HG03565 (cell line): ENCODE results near the gene NDUFB3.
"Not testable (repeated sequence)": the region's sequence is repeated elsewhere in the genome, so short reads cannot be mapped to it uniquely, and the experiment has no call there.

Source experiments
- ATAC-seq: cut with Tn5 transposase; IDR thresholded peaks from one replicate; pipeline ENCODE4 v1.9.1; 2021; ENCODE audit warnings: mild to moderate bottlenecking, moderate library complexity; ENCODE audit not compliant: unreplicated experiment

NDUFB3 gene

DNA sequence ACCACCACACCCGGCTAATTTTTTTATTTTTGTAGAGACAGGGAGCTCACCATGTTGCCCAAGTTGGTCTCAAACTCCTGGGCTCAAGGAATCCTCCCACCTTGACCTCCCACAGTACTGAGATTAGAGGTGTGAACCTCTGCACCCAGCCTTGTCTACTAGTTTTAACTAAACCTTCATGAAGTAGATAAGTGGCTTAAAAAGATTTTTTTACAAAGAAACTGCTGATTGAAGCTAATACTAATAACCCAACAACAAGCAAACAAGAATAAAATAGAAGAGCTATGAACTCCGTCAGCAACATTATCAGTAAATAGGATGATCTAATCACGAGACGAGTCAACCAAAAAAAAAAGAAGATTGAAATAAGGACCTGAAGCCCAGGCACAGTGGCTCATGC lies 18.8 kb downstream of the NDUFB3 start:
- no peak for ATAC-seq

DNA sequence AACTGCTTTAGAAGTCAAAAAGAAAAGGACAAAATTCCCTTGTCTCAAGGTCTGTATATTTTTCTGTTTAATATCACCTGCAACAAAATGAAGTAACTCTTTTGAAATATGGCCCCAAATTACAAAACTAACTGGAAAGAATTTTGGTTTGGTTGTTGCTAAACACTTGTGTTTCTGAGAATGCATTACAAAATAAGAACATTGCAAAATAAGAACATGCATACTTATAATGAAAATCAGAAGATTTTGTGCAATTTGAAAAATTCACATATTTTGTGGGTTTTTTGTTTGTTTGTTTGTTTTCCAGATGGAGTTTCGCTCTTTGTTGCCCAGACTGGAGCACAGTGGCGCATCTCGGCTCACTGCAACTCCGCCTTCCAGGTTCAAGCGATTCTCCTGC lies 21.8 kb downstream of the NDUFB3 start:
- no peak for ATAC-seq

DNA sequence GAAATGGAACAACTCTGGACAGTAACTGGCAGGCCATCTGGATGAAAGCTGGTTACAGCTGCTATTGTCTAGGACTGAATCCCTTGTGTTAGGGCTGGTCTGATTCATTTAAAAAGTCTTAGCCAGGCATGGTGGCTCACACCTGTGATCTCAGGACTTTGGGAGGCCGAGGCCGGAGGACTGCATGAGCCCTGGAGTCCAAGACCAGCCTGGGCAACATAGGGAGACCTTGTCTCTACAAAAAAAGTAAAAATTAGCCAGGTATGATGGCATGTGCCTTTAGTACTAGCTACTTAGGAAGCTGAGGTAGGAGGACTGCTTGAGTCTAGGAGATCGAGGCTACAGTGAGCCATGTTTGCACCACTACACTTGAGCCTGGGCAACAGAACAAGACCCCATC lies 28.7 kb downstream of the NDUFB3 start:
- ATAC-seq: no peak

- ATAC-seq: no peak
These were observed 34.0 kb downstream of the NDUFB3 start for GRCh38 chr2:201105759-201106158.

GRCh38 chr2:201107624-201108023 lies 35.8 kb downstream of the NDUFB3 start:
- ATAC-seq: no peak

- ATAC-seq: no peak
These were observed 36.5 kb downstream of the NDUFB3 start for GRCh38 chr2:201108341-201108740.

- no peak for ATAC-seq
These were observed 37.4 kb downstream of the NDUFB3 start for GRCh38 chr2:201109186-201109585.

DNA sequence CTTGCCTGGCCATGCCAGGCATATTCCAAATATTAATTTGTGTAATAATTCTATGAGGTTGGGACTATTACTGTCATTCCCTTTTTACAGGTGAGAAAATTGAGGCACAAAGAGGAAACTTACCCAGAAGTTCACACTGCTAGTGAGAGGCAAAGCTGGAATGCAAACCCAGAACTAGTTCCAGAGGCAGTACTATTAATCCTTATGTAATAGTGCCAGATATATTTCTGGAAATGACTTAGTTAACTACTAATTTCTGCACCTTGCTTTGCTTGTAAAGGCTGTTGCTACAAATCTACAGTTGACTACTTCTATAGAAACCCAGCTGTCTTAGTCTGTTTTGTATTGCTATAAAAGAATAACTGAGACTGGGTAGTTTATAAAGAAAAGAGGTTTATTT lies 38.8 kb downstream of the NDUFB3 start:
- ATAC-seq: no peak

GRCh38 chr2:201111096-201111495 lies 39.3 kb downstream of the NDUFB3 start:
- ATAC-seq: no peak

- ATAC-seq: no peak
These were observed 42.5 kb downstream of the NDUFB3 start for GRCh38 chr2:201114350-201114749.

- no peak for ATAC-seq
These were observed 43.0 kb downstream of the NDUFB3 start for GRCh38 chr2:201114846-201115245.

- ATAC-seq: peak; percentile 27
These were observed 44.5 kb downstream of the NDUFB3 start, which contains the start of gene CFLAR for GRCh38 chr2:201116115-201116958. TSS of gene CFLAR (plus strand) at chr2:201116164. CDS start at chr2:201129866, 13,702 bp downstream.

GRCh38 chr2:201116959-201117734 lies 45.3 kb downstream of the NDUFB3 start:
- ATAC-seq: peak; percentile 20

- not testable (repeated sequence) for ATAC-seq
These were observed 45.9 kb downstream of the NDUFB3 start for GRCh38 chr2:201117735-201118094.

GRCh38 chr2:201118121-201118960 lies 46.5 kb downstream of the NDUFB3 start:
- ATAC-seq: peak; percentile 31

DNA sequence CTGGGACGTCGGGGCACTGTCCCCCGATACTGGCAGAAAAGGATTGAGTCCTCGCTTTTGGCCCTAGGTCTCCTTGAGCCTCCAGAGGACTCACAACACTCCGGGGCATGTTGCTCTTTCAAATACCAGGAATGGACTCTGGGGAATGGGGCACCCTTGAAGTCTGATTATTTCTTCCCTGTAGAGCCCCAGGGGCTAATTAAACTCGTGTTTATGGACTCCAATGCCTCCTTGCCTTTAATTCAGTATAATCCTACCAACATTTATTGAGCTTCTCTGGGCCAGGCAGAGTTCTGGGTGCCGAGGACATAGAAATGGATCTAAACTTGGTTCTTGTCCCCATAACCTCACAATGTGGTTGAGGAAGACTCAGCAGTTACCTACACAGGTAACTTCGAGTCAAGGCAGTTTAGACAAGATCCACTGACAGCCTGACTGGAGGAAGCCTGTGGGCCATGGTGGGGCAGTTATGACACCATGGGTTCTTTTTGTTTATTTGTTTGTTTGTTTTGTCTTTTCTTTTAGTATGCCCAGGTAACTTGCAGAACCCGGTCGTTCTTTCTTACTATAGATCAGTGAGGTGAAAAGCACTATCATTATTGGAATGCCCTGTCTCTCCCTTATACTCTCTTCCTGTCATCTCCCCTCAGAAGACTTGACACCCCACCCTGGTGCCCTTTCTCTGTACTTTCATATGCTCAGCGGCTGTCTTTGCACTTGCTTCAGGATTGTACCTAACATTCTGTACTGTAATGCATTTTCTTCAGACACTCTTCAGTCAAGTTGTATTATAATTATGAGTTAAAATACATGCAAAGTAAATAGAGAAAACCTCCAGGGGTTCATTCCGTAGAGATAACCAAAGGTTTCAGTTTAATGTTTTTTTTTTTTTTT lies 47.4 kb downstream of the NDUFB3 start:
- ATAC-seq: no peak

- ATAC-seq: no peak
These were observed 50.5 kb downstream of the NDUFB3 start for GRCh38 chr2:201122276-201122675.

- peak; percentile 22 for ATAC-seq
These were observed 54.7 kb downstream of the NDUFB3 start for GRCh38 chr2:201126308-201127151.

DNA sequence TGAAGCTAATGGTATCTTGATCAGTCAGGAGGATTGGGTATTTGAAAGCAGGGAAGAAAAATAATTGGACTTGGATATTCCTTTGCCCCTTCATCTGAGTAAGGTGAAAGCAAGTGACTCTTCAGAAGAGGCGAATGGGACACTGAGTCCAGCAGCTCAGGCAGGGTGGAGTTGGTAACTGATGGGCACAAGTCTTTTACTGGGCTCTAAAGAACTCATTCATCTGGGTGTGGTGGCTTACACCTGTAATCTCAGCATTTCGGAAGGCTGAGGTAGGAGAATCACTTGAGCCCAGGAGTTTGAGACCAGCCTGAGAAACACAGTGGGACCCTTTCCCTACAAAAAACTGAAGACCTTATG lies 55.3 kb downstream of the NDUFB3 start:
- no peak for ATAC-seq
